ENCODE measurements around the gene GAPDH. TPM values are rescaled to one million over a fixed set of nuclear protein-coding genes. Genes with fewer than 3 reads are reported as not detected.
A peak's percentile ranks its signal among the peaks of the same experiment; 100 is the strongest.

The GAPDH gene
- polyA plus RNA-seq, 3 donors = 2,879 to 3,427 (median 3,223) TPM

Small RNAs within 50 kb of the gene (small RNA-seq; reads per million reads assigned to genes)
- gene SCARNA11 (ENCODE audit: insufficient read length, low read depth) = 55.7 reads per million, percentile 94 among the genes with 10 or more reads in this experiment

Other genes starting within 250 kb of the GAPDH start
- under 1 TPM in 1 of 3 donors, not detected in 2; 0.05 TPM for gene PLEKHG6, start 223.8 kb upstream of the GAPDH start, polyA plus RNA-seq
- 100 to 1,000 TPM; 108 to 157 (median 152) TPM for gene TNFRSF1A, start 192.4 kb upstream of the GAPDH start, polyA plus RNA-seq
- gene SCNN1A, start 159.0 kb upstream of the GAPDH start, polyA plus RNA-seq = under 1 TPM; 0.11 to 0.68 (median 0.63) TPM
- 100 to 1,000 TPM in 1 of 3 donors, 10 to 100 TPM in 2; 56.4 to 108 (median 60.6) TPM for gene LTBR, start 150.4 kb upstream of the GAPDH start, polyA plus RNA-seq
- 1 to 10 TPM in 1 of 3 donors, under 1 TPM in 2; 0.08 to 1.2 (median 0.88) TPM for gene CD27, start 89.6 kb upstream of the GAPDH start, polyA plus RNA-seq
- gene TAPBPL, start 82.5 kb upstream of the GAPDH start, polyA plus RNA-seq = 100 to 1,000 TPM in 1 of 3 donors, 10 to 100 TPM in 2; 89.3 to 145 (median 91.8) TPM
- 10 to 100 TPM in 1 of 3 donors, under 1 TPM in 2; 0.84 to 24.6 (median 0.85) TPM for gene VAMP1, start 63.8 kb upstream of the GAPDH start, polyA plus RNA-seq
- 100 to 1,000 TPM in 2 of 3 donors, 10 to 100 TPM in 1; 22.0 to 238 (median 189) TPM for gene MRPL51, start 41.3 kb upstream of the GAPDH start, polyA plus RNA-seq
- gene NCAPD2, start 40.4 kb upstream of the GAPDH start, polyA plus RNA-seq = 10 to 100 TPM in 1 of 3 donors, 1 to 10 TPM in 2; 6.2 to 15.0 (median 8.3) TPM
- gene IFFO1, start 21.5 kb downstream of the GAPDH start, polyA plus RNA-seq = 100 to 1,000 TPM in 1 of 3 donors, 10 to 100 TPM in 2; 10.7 to 178 (median 11.1) TPM
- gene NOP2, start 33.8 kb downstream of the GAPDH start, polyA plus RNA-seq = 10 to 100 TPM in 1 of 3 donors, 1 to 10 TPM in 2; 3.9 to 54.5 (median 5.7) TPM
- gene CHD4, start 72.9 kb downstream of the GAPDH start, polyA plus RNA-seq = 10 to 100 TPM in 2 of 3 donors, 1 to 10 TPM in 1; 9.9 to 74.2 (median 16.2) TPM
- gene LPAR5, start 101.4 kb downstream of the GAPDH start, polyA plus RNA-seq = under 1 TPM; 0.11 to 0.18 (median 0.14) TPM
- 10 to 100 TPM; 10.2 to 28.3 (median 10.3) TPM for gene ACRBP, start 112.9 kb downstream of the GAPDH start, polyA plus RNA-seq
- 10 to 100 TPM; 62.2 to 67.1 (median 64.0) TPM for gene ING4, start 128.6 kb downstream of the GAPDH start, polyA plus RNA-seq
- 10 to 100 TPM in 2 of 3 donors, 1 to 10 TPM in 1; 9.6 to 87.0 (median 10.9) TPM for gene ZNF384, start 154.9 kb downstream of the GAPDH start, polyA plus RNA-seq
- not detected for gene PIANP, start 166.3 kb downstream of the GAPDH start, polyA plus RNA-seq
- gene COPS7A, start 189.5 kb downstream of the GAPDH start, polyA plus RNA-seq = 10 to 100 TPM; 70.1 to 77.1 (median 72.3) TPM
- 100 to 1,000 TPM; 113 to 211 (median 140) TPM for gene MLF2, start 218.6 kb downstream of the GAPDH start, polyA plus RNA-seq
- 1 to 10 TPM; 2.4 to 9.7 (median 2.6) TPM for gene PTMS, start 231.8 kb downstream of the GAPDH start, polyA plus RNA-seq
- under 1 TPM in 1 of 3 donors, not detected in 2; 0.04 TPM for gene LAG3, start 238.0 kb downstream of the GAPDH start, polyA plus RNA-seq

Data from CD14-positive monocyte (primary cell).